Adrenal gland (tissue), 12 donors: Measurements from ENCODE around the gene ZBED3. TPM values are rescaled to one million over a fixed set of nuclear protein-coding genes. Genes with fewer than 3 reads are reported as not detected.
"Not testable (repeated sequence)": the region's sequence is repeated elsewhere in the genome, so short reads cannot be mapped to it uniquely, and the experiment has no call there.

ENCODE experiments used
- DNase-seq, 7 donors: peaks; one replicate each; pipeline ENCODE4 v3.0.0-alpha.2; 2019 to 2020
- H3K27ac ChIP-seq, 5 donors: fragments of 200-600 bp; sonication (generic) in 4 of 5; 1 replicate in 3 of 5; 2 replicates in 2 of 5; pipeline versions ENCODE4 v1.5.1 to v1.8.0; 2016 to 2020; ENCODE audit warnings: mild to moderate bottlenecking in 1 of 5
- H3K27me3 ChIP-seq: fragments of 200-600 bp; 2 replicates; pipeline ENCODE4 v1.8.0; 2021
- H3K36me3 ChIP-seq, 2 donors: fragments of 200-600 bp; replicated peaks in 1 of 2; 1 replicate in 1 of 2; 2 replicates in 1 of 2; pipeline versions ENCODE4 v1.5.1 to v1.8.0; 2018 to 2022
- H3K4me1 ChIP-seq, 2 donors: fragments of 200-600 bp; replicated peaks in 1 of 2; 1 replicate in 1 of 2; 2 replicates in 1 of 2; pipeline versions ENCODE4 v1.5.1 to v1.8.0; 2018 to 2021
- H3K4me3 ChIP-seq, 4 donors: fragments of 200-600 bp; sonication (generic) in 3 of 4; one replicate each; pipeline ENCODE4 v1.5.1; 2016 to 2018
- H3K9me3 ChIP-seq, 3 donors: fragments of 200-600 bp; sonication (generic) in 1 of 3; replicated peaks in 1 of 3; 1 replicate in 2 of 3; 2 replicates in 1 of 3; pipeline versions ENCODE4 v1.5.1 to v1.8.0; 2016 to 2021
- POLR2A ChIP-seq, 2 donors: fragments of 450-650 bp; IDR thresholded peaks; one replicate each; pipeline ENCODE4 v1.6.1; 2017; ENCODE audit warnings: antibody characterized with exemption in 2 of 2, mild to moderate bottlenecking in 2 of 2, moderate library complexity in 1 of 2
- WGBS, 4 donors: extraction: QIAGEN DNeasy Blood & Tissue Kit in 2 of 4; methylation state at CpG; one replicate each; pipeline versions ENCODE4 v1.1.5 to v1.1.7; 2013 to 2017; 5-methylcytosine and 5-hydroxymethylcytosine counted together
- intact Hi-C, 2 donors: fragments of 100-400 bp; cut with DNase I; formaldehyde crosslinking; loops; one replicate each; pipeline versions ENCODE4 v1.14.1 to v1.15.0; 2022 to 2023
- polyA plus RNA-seq, 3 donors: library from polyadenylated mRNA; stranded (reverse); fragments of 200-250 nt in 2 of 3; fragments of 350-450 nt in 1 of 3; fragmentation: Illumina TruSeq in 1 of 3; extraction: RNeasy Lipid Tissue Mini Kit (QIAGEN cat#74804) in 1 of 3; gene quantifications; one replicate each; pipeline ENCODE4 v1.2.3, GENCODE V29; 2013 to 2014
- total RNA-seq, 9 donors: library from RNA; depleted of rRNA in 4 of 9; stranded (reverse); fragments of >200 nt in 4 of 9; fragments of 120-200 nt in 1 of 9; fragmentation: NEBNext Ultra II Directional in 1 of 9; extraction: Animal tissue kit (Norgen Biotek cat#: 25700) in 1 of 9; gene quantifications; one replicate each; pipeline versions ENCODE4 v1.1.0 to v1.2.4, GENCODE V29; 2013 to 2023
- TF ChIP-seq, protein P1 (sequence below), 6 experiments: fragments of 450-650 bp in 4 of 6; fragments of 200-600 bp in 2 of 6; sonication (generic) in 1 of 6; IDR thresholded peaks; 1 replicate in 5 of 6; 2 replicates in 1 of 6; pipeline versions ENCODE4 v1.5.1 to v1.8.0; 2016 to 2021; ENCODE audit warnings: antibody characterized with exemption in 6 of 6, mild to moderate bottlenecking in 2 of 6, moderate library complexity in 1 of 6
- donor health status: healthy with polysubstance abuse.
- donor health status: Bipolar disorder and iron deficiency.
- donor health status: DM: yes; HTN: yes; CAD: no.
- donor health status: DM: no; HTN: no; CAD: no.
- donor health status: DM: no; HTN: no; CAD: no.
- donor health status: DM: yes; HTN: yes; CAD: no.

ZBED3 gene
- total and polyA plus RNA-seq, 12 donors = 1.3 to 13.9 (median 8.7) TPM

DNA sequence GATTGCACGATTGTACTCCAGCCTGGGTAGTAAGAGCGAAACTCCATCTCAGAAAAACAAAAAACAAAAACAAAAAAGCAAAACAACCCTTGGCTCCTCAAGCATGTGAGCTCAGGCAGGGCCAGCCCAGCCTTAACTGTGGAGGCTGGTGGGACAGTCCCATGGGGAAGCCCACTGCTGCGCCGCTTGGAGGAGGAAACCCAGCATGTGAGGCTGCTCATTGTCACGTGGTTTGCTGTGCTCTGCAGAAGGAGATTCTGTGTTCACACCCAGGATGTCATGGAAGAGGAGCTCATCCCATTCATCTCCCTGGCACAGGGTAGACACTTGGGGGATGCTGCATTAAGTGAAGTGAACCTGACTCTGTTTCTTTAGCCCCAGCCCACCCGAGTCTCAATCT is 4.0 kb downstream of the ZBED3 start:
- no peak for TF ChIP-seq POLR2A (IDR thresholded peaks at IDR 0.05)
- TF ChIP-seq, protein P1, sequence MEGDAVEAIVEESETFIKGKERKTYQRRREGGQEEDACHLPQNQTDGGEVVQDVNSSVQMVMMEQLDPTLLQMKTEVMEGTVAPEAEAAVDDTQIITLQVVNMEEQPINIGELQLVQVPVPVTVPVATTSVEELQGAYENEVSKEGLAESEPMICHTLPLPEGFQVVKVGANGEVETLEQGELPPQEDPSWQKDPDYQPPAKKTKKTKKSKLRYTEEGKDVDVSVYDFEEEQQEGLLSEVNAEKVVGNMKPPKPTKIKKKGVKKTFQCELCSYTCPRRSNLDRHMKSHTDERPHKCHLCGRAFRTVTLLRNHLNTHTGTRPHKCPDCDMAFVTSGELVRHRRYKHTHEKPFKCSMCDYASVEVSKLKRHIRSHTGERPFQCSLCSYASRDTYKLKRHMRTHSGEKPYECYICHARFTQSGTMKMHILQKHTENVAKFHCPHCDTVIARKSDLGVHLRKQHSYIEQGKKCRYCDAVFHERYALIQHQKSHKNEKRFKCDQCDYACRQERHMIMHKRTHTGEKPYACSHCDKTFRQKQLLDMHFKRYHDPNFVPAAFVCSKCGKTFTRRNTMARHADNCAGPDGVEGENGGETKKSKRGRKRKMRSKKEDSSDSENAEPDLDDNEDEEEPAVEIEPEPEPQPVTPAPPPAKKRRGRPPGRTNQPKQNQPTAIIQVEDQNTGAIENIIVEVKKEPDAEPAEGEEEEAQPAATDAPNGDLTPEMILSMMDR (IDR thresholded peaks at IDR 0.05) = no peak
- no peaks in the 10 kb centered on the region for H3K27me3 ChIP-seq
- no peaks in the 10 kb centered on the region for H3K36me3 ChIP-seq
- no peaks in the 10 kb centered on the region for H3K9me3 ChIP-seq
- peaks cover 5 to 20% of the 10 kb centered on the region in 2 donors for H3K4me1 ChIP-seq
- DNase-seq = no peak
- no peak overlapping the region for H3K4me3 ChIP-seq
- 88 to 96% (median 90%) methylated on average over 5 to 6 of the region's 6 CpGs for WGBS, 4 donors
- no peak overlapping the region for H3K27ac ChIP-seq
- intact Hi-C loops = no loop called here

DNA sequence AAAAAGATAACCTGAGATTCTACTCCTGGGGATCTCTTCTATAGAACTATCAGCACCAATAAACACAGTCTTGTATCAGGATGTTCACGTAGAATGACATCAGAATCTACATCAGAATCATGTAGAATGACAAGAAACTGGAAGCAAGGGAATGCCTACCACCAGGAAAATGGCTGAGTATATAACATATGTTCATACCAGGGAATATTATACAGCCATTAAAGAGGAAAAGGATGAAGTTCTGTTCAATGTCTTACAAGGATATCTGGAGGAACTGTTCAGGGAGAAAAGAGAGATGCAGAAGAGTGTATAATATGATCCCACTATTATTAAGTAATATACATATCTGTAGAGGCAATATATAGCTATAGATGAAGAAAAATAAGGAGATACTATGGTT is 4.8 kb downstream of the ZBED3 start:
- no peak for TF ChIP-seq POLR2A (IDR thresholded peaks at IDR 0.05)
- TF ChIP-seq, protein P1 (IDR thresholded peaks at IDR 0.05) = no peak
- WGBS, 4 donors = 0 to 59% (median 43%) methylated on average over 1 of the region's 1 CpG
- no peak for DNase-seq

DNA sequence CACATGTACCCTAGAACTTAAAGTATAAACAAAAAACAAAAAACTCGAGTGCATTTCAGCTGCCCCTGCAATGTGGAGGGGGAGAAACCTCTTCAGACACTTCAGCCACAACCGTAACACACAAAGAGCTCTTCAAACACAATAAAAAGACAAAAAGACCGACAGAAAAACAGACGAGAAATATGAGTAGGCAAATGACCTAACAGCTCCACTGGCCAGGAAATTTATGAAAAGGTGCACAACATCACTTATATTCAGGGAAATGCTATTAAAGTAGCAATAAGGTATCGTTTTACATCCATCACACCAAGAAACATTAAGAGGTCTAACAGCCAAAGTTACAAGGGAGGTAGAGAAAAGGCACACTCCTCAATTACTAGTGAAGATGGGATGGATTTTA is 6.2 kb downstream of the ZBED3 start:
- H3K36me3 ChIP-seq = no peaks in the 10 kb centered on the region
- no peaks in the 10 kb centered on the region for H3K9me3 ChIP-seq
- peaks cover 8 to 13% of the 10 kb centered on the region in 2 donors for H3K4me1 ChIP-seq
- TF ChIP-seq, protein P1 (IDR thresholded peaks at IDR 0.05) = no peak
- no peak for TF ChIP-seq POLR2A (IDR thresholded peaks at IDR 0.05)
- no peak overlapping the region for H3K27ac ChIP-seq
- intact Hi-C loops = no loop called here
- no peak for DNase-seq
- H3K4me3 ChIP-seq = no peak overlapping the region
- H3K27me3 ChIP-seq = no peaks in the 10 kb centered on the region
- 86 to 92% (median 88%) methylated on average over 5 of the region's 5 CpGs for WGBS, 4 donors

More for the DNA sequence above, 4.8 kb downstream of the ZBED3 start:
- Histone ChIP-seq H3K27ac (no peak overlapping the region), H3K27me3 (no peaks in the 10 kb centered on the region), H3K4me1 (peaks cover 5 to 12% of the 10 kb centered on the region in 2 donors), H3K4me3 (no peak overlapping the region), H3K36me3 (no peaks in the 10 kb centered on the region), H3K9me3 (no peaks in the 10 kb centered on the region)
- intact Hi-C loops = no loop called here

DNA sequence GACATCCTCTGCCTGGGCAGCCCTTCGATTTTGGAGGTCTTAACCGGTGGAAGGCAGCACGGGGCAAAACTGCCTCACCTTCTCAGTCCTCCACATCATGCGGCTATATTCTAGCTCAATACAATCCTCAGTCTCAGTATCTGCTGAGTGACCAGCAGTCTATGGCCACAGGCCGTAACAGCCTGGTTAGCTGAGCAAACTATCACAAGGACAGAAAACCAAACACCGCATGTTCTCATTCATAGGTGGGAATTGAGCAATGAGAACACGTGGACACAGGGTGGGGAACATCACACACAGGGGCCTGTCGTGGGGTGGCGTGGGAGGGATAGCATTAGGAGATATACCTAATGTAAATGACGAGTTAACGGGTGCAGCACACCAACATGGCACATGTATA is 6.6 kb downstream of the ZBED3 start:
- H3K4me3 ChIP-seq, H3K36me3 ChIP-seq, H3K9me3 ChIP-seq, H3K27me3 ChIP-seq, H3K4me1 ChIP-seq, DNase-seq, intact Hi-C loops, H3K27ac ChIP-seq: not testable (repeated sequence)
- 93 to 96% (median 95%) methylated on average over 8 to 11 of the region's 11 CpGs for WGBS, 4 donors

DNA sequence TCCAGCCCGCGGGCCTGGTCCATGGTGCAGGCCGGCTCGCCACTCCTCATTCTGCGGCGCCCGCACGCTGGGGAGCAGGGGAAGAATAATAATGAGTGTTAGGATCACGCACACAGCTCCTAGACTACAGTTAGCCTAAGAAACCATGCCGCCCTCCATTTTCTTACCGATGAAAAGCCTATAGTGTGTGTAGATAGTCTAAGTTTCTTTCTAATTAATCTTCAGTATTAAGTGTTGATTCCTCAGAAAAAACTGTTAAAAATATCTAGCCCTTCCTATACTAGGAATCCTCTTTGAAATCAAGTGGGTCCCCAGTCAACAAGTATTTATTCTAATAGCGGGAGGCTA is 9.3 kb downstream of the ZBED3 start:
- Histone ChIP-seq H3K4me1 (peaks cover 5 to 6% of the 10 kb centered on the region in 2 donors), H3K4me3 (peak overlapping the region in 2 of 4 donors; percentile 32 to 83), H3K27ac (peak overlapping the region in 3 of 5 donors; percentile 64 to 85 (median 79)), H3K36me3 (no peaks in the 10 kb centered on the region), H3K27me3 (no peaks in the 10 kb centered on the region), H3K9me3 (no peaks in the 10 kb centered on the region)
- intact Hi-C loops = loop anchor here in 1 of 2 donors (10.0 kb wide), 1 partner anchor 203 kb away; no protein-coding TSS in a partner anchor
- no peak for TF ChIP-seq POLR2A (IDR thresholded peaks at IDR 0.05)
- TF ChIP-seq, protein P1 (IDR thresholded peaks at IDR 0.05) = no peak
- DNase-seq = no peak
- WGBS, 4 donors = 19 to 55% (median 21%) methylated on average over 5 to 12 of the region's 12 CpGs
